ENCODE results near the gene LACC1. TPM values are rescaled to one million over a fixed set of nuclear protein-coding genes. Genes with fewer than 3 reads are reported as not detected.

The LACC1 gene
- total and polyA plus RNA-seq, 5 donors, result 6.0 to 13.4 (median 7.4) TPM

GRCh38 chr13:43883631-43884030, 3.9 kb downstream of the LACC1 start:
- WGBS, result 96% methylated on average over 3 of the region's 3 CpGs
- no peak for DNase-seq
- no peaks in the 10 kb centered on the region for H3K4me1 ChIP-seq (ENCODE audit: control insufficient read depth, insufficient read depth, low read length)
- no peaks in the 10 kb centered on the region for H3K27me3 ChIP-seq (ENCODE audit: control insufficient read depth, insufficient read depth)
- intact Hi-C loops (cut with DNase I), result no loop called here
- H3K27ac ChIP-seq (ENCODE audit: low read length), result no peak overlapping the region
- no peak for ATAC-seq
- H3K4me3 ChIP-seq (ENCODE audit: low read length), result no peak overlapping the region
- H3K9me3 ChIP-seq (ENCODE audit: control insufficient read depth, low read length), result no peaks in the 10 kb centered on the region

GRCh38 chr13:43884222-43884621, 4.5 kb downstream of the LACC1 start:
- Histone ChIP-seq H3K27ac (ENCODE audit: low read length) (no peak overlapping the region), H3K4me1 (ENCODE audit: control insufficient read depth, insufficient read depth, low read length) (no peaks in the 10 kb centered on the region), H3K27me3 (ENCODE audit: control insufficient read depth, insufficient read depth) (no peaks in the 10 kb centered on the region), H3K9me3 (ENCODE audit: control insufficient read depth, low read length) (no peaks in the 10 kb centered on the region), H3K4me3 (ENCODE audit: low read length) (no peak overlapping the region)
- DNase-seq (no peak), ATAC-seq (no peak)
- intact Hi-C loops (cut with DNase I), result no loop called here
- 75% methylated on average over 1 of the region's 1 CpG for WGBS

GRCh38 chr13:43894438-43894837, 14.7 kb downstream of the LACC1 start:
- DNase-seq (no peak), ATAC-seq (no peak)
- H3K4me3 ChIP-seq (ENCODE audit: low read length), result no peak overlapping the region
- H3K27me3 ChIP-seq (ENCODE audit: control insufficient read depth, insufficient read depth), result no peaks in the 10 kb centered on the region
- no peak overlapping the region for H3K27ac ChIP-seq (ENCODE audit: low read length)
- intact Hi-C loops (cut with DNase I), result no loop called here
- H3K4me1 ChIP-seq (ENCODE audit: control insufficient read depth, insufficient read depth, low read length), result no peaks in the 10 kb centered on the region
- H3K9me3 ChIP-seq (ENCODE audit: control insufficient read depth, low read length), result no peaks in the 10 kb centered on the region

GRCh38 chr13:43895940-43896339, 16.2 kb downstream of the LACC1 start:
- ATAC-seq (no peak), DNase-seq (no peak)
- WGBS, result 65% methylated on average over 2 of the region's 2 CpGs
- H3K4me3 ChIP-seq (ENCODE audit: low read length), result no peak overlapping the region
- H3K27ac ChIP-seq (ENCODE audit: low read length), result no peak overlapping the region
- intact Hi-C loops (cut with DNase I), result no loop called here
- H3K27me3 ChIP-seq (ENCODE audit: control insufficient read depth, insufficient read depth), result no peaks in the 10 kb centered on the region
- no peaks in the 10 kb centered on the region for H3K4me1 ChIP-seq (ENCODE audit: control insufficient read depth, insufficient read depth, low read length)
- no peaks in the 10 kb centered on the region for H3K9me3 ChIP-seq (ENCODE audit: control insufficient read depth, low read length)

GRCh38 chr13:43905435-43906031, 25.8 kb downstream of the LACC1 start:
- intact Hi-C loops (cut with DNase I), result loop anchor here (2.0 to 10.0 kb wide), 7 partner anchors 139 to 1069 kb away; no protein-coding TSS in a partner anchor
- Histone ChIP-seq H3K4me1 (ENCODE audit: control insufficient read depth, insufficient read depth, low read length) (no peaks in the 10 kb centered on the region), H3K27me3 (ENCODE audit: control insufficient read depth, insufficient read depth) (no peaks in the 10 kb centered on the region), H3K4me3 (ENCODE audit: low read length) (no peak overlapping the region), H3K9me3 (ENCODE audit: control insufficient read depth, low read length) (no peaks in the 10 kb centered on the region), H3K27ac (ENCODE audit: low read length) (no peak overlapping the region)
- DNase-seq, result no peak
- 2% methylated on average over 3 of the region's 3 CpGs for WGBS
- ATAC-seq, result peak; percentile 64 to 69

GRCh38 chr13:43908156-43909126, 28.7 kb downstream of the LACC1 start:
- WGBS, result 23% methylated on average over 2 of the region's 2 CpGs
- Histone ChIP-seq H3K27ac (ENCODE audit: low read length) (no peak overlapping the region), H3K4me1 (ENCODE audit: control insufficient read depth, insufficient read depth, low read length) (peaks cover 5% of the 10 kb centered on the region), H3K9me3 (ENCODE audit: control insufficient read depth, low read length) (no peaks in the 10 kb centered on the region), H3K4me3 (ENCODE audit: low read length) (no peak overlapping the region), H3K27me3 (ENCODE audit: control insufficient read depth, insufficient read depth) (no peaks in the 10 kb centered on the region)
- ATAC-seq (peak in 1 of 2 donors; percentile 23), DNase-seq (no peak)
- intact Hi-C loops (cut with DNase I), result loop anchor here (5.0 to 10.0 kb wide), 6 partner anchors 136 to 1066 kb away; no protein-coding TSS in a partner anchor

GRCh38 chr13:43910856-43911255, 31.2 kb downstream of the LACC1 start:
- DNase-seq, result no peak
- Histone ChIP-seq H3K27ac (ENCODE audit: low read length) (no peak overlapping the region), H3K9me3 (ENCODE audit: control insufficient read depth, low read length) (no peaks in the 10 kb centered on the region), H3K4me3 (ENCODE audit: low read length) (no peak overlapping the region), H3K4me1 (ENCODE audit: control insufficient read depth, insufficient read depth, low read length) (peaks cover 5% of the 10 kb centered on the region), H3K27me3 (ENCODE audit: control insufficient read depth, insufficient read depth) (no peaks in the 10 kb centered on the region)
- ATAC-seq, result no peak
- intact Hi-C loops (cut with DNase I), result loop anchor here in 2 of 4 donors (10.0 kb wide), 2 partner anchors 114 to 134 kb away; no protein-coding TSS in a partner anchor

GRCh38 chr13:43911278-43911677, 31.6 kb downstream of the LACC1 start:
- Histone ChIP-seq H3K4me1 (ENCODE audit: control insufficient read depth, insufficient read depth, low read length) (peaks cover 5% of the 10 kb centered on the region), H3K27me3 (ENCODE audit: control insufficient read depth, insufficient read depth) (no peaks in the 10 kb centered on the region), H3K27ac (ENCODE audit: low read length) (peak overlapping the region; percentile 37), H3K4me3 (ENCODE audit: low read length) (no peak overlapping the region), H3K9me3 (ENCODE audit: control insufficient read depth, low read length) (no peaks in the 10 kb centered on the region)
- 38% methylated on average over 2 of the region's 2 CpGs for WGBS
- ATAC-seq (no peak), DNase-seq (no peak)
- intact Hi-C loops (cut with DNase I), result loop anchor here in 2 of 4 donors (10.0 kb wide), 2 partner anchors 114 to 134 kb away; no protein-coding TSS in a partner anchor

- Histone ChIP-seq H3K27me3 (ENCODE audit: control insufficient read depth, insufficient read depth) (no peaks in the 10 kb centered on the region), H3K9me3 (ENCODE audit: control insufficient read depth, low read length) (no peaks in the 10 kb centered on the region), H3K4me1 (ENCODE audit: control insufficient read depth, insufficient read depth, low read length) (peaks cover 5% of the 10 kb centered on the region), H3K27ac (ENCODE audit: low read length) (no peak overlapping the region), H3K4me3 (ENCODE audit: low read length) (no peak overlapping the region)
- intact Hi-C loops (cut with DNase I), result loop anchor here in 2 of 4 donors (10.0 kb wide), 2 partner anchors 113 to 133 kb away; no protein-coding TSS in a partner anchor
- DNase-seq (no peak), ATAC-seq (no peak)
- WGBS, result 74% methylated on average over 3 of the region's 3 CpGs
Observed at GRCh38 chr13:43911871-43912270, 32.2 kb downstream of the LACC1 start.

- Histone ChIP-seq H3K4me1 (ENCODE audit: control insufficient read depth, insufficient read depth, low read length) (peaks cover 5% of the 10 kb centered on the region), H3K27ac (ENCODE audit: low read length) (no peak overlapping the region), H3K9me3 (ENCODE audit: control insufficient read depth, low read length) (no peaks in the 10 kb centered on the region), H3K4me3 (ENCODE audit: low read length) (no peak overlapping the region), H3K27me3 (ENCODE audit: control insufficient read depth, insufficient read depth) (no peaks in the 10 kb centered on the region)
- ATAC-seq, result no peak
- intact Hi-C loops (cut with DNase I), result loop anchor here in 2 of 4 donors (10.0 kb wide), 2 partner anchors 109 to 129 kb away; no protein-coding TSS in a partner anchor
- no peak for DNase-seq
- 98% methylated on average over 6 of the region's 6 CpGs for WGBS
Observed at GRCh38 chr13:43915451-43915850, 35.7 kb downstream of the LACC1 start.

- 52% methylated on average over 2 of the region's 2 CpGs for WGBS
- DNase-seq (no peak), ATAC-seq (no peak)
- H3K27ac ChIP-seq (ENCODE audit: low read length), result no peak overlapping the region
- no peaks in the 10 kb centered on the region for H3K27me3 ChIP-seq (ENCODE audit: control insufficient read depth, insufficient read depth)
- H3K4me3 ChIP-seq (ENCODE audit: low read length), result no peak overlapping the region
- intact Hi-C loops (cut with DNase I), result loop anchor here in 2 of 4 donors (10.0 kb wide), 2 partner anchors 108 to 128 kb away; no protein-coding TSS in a partner anchor
- H3K4me1 ChIP-seq (ENCODE audit: control insufficient read depth, insufficient read depth, low read length), result peaks cover 5% of the 10 kb centered on the region
- H3K9me3 ChIP-seq (ENCODE audit: control insufficient read depth, low read length), result no peaks in the 10 kb centered on the region
Observed at GRCh38 chr13:43916828-43917227, 37.1 kb downstream of the LACC1 start.
